ENCODE results near the gene RNGTT.

DNA sequence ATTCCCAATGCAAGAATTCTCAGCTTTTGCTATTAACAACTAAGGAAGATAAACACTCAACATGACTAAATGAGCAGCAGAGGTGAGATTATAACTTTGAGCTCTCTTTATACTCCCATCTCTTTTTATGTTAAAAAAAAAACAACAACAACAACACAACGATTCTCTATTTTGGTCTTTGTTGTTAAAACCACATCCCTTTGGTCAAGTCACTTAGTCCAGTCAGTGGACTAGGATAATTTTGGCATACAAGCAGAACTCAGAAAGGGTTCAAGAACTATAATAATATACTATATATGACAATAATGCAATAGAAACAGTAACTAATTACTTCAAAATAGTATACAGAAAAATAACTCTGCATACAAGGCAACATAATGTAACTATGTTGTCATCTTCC lies 312.4 kb downstream of the RNGTT start:
- TF ChIP-seq, protein P1, sequence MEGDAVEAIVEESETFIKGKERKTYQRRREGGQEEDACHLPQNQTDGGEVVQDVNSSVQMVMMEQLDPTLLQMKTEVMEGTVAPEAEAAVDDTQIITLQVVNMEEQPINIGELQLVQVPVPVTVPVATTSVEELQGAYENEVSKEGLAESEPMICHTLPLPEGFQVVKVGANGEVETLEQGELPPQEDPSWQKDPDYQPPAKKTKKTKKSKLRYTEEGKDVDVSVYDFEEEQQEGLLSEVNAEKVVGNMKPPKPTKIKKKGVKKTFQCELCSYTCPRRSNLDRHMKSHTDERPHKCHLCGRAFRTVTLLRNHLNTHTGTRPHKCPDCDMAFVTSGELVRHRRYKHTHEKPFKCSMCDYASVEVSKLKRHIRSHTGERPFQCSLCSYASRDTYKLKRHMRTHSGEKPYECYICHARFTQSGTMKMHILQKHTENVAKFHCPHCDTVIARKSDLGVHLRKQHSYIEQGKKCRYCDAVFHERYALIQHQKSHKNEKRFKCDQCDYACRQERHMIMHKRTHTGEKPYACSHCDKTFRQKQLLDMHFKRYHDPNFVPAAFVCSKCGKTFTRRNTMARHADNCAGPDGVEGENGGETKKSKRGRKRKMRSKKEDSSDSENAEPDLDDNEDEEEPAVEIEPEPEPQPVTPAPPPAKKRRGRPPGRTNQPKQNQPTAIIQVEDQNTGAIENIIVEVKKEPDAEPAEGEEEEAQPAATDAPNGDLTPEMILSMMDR (IDR thresholded peaks at IDR 0.05; ENCODE audit: poor library complexity) = no peak
- TF ChIP-seq EZH2 (IDR thresholded peaks at IDR 0.05; ENCODE audit: borderline replicate concordance) (no peak), EZH2phosphoT487 (IDR thresholded peaks at IDR 0.05; ENCODE audit: low read depth, severe bottlenecking, unreplicated experiment) (no peak)

Measured in hepatocyte (in vitro differentiated cells).